Brain microvascular endothelial cell (primary cell): ENCODE data around the gene DYSF.

Experiments used
- DNase-seq: peaks from one replicate; pipeline ENCODE4 v3.0.0-alpha.2; 2020
- H3K27ac ChIP-seq: fragments of 250-450 bp; sonication (Bioruptor Pico); 2 replicates; pipeline ENCODE4 v1.5.1; 2020; ENCODE audit warnings: mild to moderate bottlenecking, moderate library complexity
- H3K27me3 ChIP-seq: fragments of 250-450 bp; sonication (Bioruptor Pico); replicated peaks from 2 replicates; pipeline ENCODE4 v1.5.1; 2020; ENCODE audit warnings: mild to moderate bottlenecking
- H3K36me3 ChIP-seq: fragments of 250-450 bp; sonication (Bioruptor Pico); replicated peaks from 2 replicates; pipeline ENCODE4 v1.5.1; 2020; ENCODE audit warnings: mild to moderate bottlenecking
- H3K4me3 ChIP-seq: 2 replicates; pipeline ENCODE4 v1.5.1; 2011; ENCODE audit warnings: low read depth, mild to moderate bottlenecking, control low read depth, low read length, moderate library complexity
- CTCF ChIP-seq: IDR thresholded peaks from 2 replicates; pipeline ENCODE4 v1.5.1; 2011; ENCODE audit warnings: low read depth, mild to moderate bottlenecking, moderate library complexity, low read length, control low read depth, inconsistent platforms; ENCODE audit errors: missing control alignments
- in situ Hi-C: cut with HindIII; loops from 2 replicates; pipeline ENCODE4 v1.10.0; 2017; ENCODE audit warnings: low sequenced_read_pairs, low pct_ligation_motif_present

Gene DYSF

GRCh38 chr2:71629771-71630453 lies 176.6 kb downstream of the DYSF start:
- no peak overlapping the region for H3K27ac ChIP-seq
- in situ Hi-C loops: no loop called here
- TF ChIP-seq CTCF: no peak
- no peak for DNase-seq
- no peaks in the 10 kb centered on the region for H3K36me3 ChIP-seq
- H3K27me3 ChIP-seq: no peaks in the 10 kb centered on the region
- H3K4me3 ChIP-seq: no peak overlapping the region

DNA sequence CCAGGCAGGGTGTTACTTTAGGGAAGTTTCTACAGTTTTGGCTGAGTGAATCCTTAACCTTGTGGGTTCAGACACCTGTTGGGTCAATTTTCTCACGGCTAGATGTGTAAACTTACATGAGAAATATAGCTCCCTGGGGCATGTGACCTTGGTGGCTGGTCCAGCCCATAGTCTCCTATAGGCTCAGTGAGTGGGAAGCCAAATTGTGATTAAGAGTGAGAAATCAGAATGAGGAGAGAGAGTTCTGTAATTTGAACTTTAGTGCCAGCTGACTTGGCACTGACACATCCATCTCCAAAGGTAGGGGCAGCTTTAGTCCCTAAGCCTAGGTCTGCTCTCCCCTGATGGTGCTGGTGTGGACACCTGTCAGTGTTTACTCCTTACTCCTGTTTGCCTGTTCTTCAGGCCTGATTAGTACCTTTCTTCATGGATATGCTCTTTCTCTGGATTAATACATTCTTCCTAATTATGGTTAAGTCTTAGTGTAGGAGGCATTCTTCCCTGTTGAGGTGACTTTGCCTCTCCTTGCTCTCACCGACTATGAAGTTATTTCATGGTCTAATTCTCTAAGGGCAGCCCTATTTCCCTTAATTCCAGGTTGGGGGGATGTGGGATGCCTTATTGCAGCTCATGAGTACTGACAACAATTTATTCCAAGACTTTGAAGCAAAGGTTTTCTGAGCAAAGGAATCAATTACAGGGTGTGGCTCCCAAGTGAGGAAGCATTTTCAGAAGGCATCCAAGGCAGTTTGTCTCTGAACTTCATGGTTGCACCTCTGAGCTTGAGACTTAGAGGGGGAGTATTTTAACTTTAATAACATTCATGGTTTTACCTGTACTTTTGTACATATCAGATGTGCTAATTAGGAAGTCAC lies 177.3 kb downstream of the DYSF start:
- H3K27ac ChIP-seq: no peak overlapping the region

GRCh38 chr2:71631411-71631931 lies 178.1 kb downstream of the DYSF start:
- TF ChIP-seq CTCF: no peak
- H3K36me3 ChIP-seq: no peaks in the 10 kb centered on the region
- H3K4me3 ChIP-seq: peak overlapping the region; percentile 33
- no peak for DNase-seq
- in situ Hi-C loops: no loop called here
- H3K27me3 ChIP-seq: no peaks in the 10 kb centered on the region
- no peak overlapping the region for H3K27ac ChIP-seq

More for the DNA sequence above, 177.3 kb downstream of the DYSF start:
- no peaks in the 10 kb centered on the region for H3K27me3 ChIP-seq
- no peak for DNase-seq
- no peaks in the 10 kb centered on the region for H3K36me3 ChIP-seq
- H3K4me3 ChIP-seq: no peak overlapping the region
- no peak for TF ChIP-seq CTCF
- in situ Hi-C loops: no loop called here

GRCh38 chr2:71633086-71633485 lies 179.7 kb downstream of the DYSF start:
- Histone ChIP-seq H3K27ac (no peak overlapping the region), H3K4me3 (no peak overlapping the region), H3K27me3 (no peaks in the 10 kb centered on the region), H3K36me3 (no peaks in the 10 kb centered on the region)
- no peak for TF ChIP-seq CTCF
- DNase-seq: no peak
- in situ Hi-C loops: no loop called here

DNA sequence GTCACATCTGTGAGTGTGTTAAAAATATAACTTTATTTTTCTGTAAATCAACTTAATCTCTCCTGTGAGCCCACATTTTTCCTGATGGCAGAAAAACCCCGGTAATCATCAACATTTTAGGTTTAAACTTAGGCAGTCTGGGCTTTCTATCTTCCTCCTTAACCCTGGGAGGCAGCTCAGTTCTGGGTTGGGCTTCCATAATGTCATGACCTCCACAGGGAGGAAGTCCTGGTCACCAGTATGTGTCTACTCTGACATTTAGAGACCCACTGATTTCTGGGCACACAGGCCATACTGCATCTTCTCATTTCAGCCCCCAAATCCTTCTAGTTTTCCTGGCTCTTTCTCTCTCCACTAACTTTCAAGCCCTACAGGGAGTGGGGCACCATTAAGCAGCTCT lies 181.2 kb downstream of the DYSF start:
- no peak for TF ChIP-seq CTCF
- no peaks in the 10 kb centered on the region for H3K36me3 ChIP-seq
- no peak overlapping the region for H3K27ac ChIP-seq
- DNase-seq: no peak
- H3K4me3 ChIP-seq: no peak overlapping the region
- H3K27me3 ChIP-seq: no peaks in the 10 kb centered on the region
- in situ Hi-C loops: no loop called here
